Right atrium auricular region (tissue), 2 donors: ENCODE measurements around the gene XRCC5. TPM values are rescaled to one million over a fixed set of nuclear protein-coding genes. Genes with fewer than 3 reads are reported as not detected.
"Not testable (repeated sequence)": the region's sequence is repeated elsewhere in the genome, so short reads cannot be mapped to it uniquely, and the experiment has no call there.

Experiments used
- DNase-seq: peaks from one replicate; pipeline ENCODE4 v3.0.0-alpha.2; 2019; ENCODE audit warnings: low spot score
- H3K27ac ChIP-seq, 2 donors: fragments of 200-600 bp; sonication (generic); 1 replicate in 1 of 2; 2 replicates in 1 of 2; pipeline ENCODE4 v1.5.1; 2016 to 2019
- H3K27me3 ChIP-seq, 2 donors: fragments of 200-600 bp; sonication (generic); one replicate each; pipeline versions ENCODE4 v1.5.1 to v1.6.0; 2017 to 2019
- H3K36me3 ChIP-seq: fragments of 200-600 bp; sonication (generic); one replicate; pipeline ENCODE4 v1.5.1; 2016
- H3K4me1 ChIP-seq, 2 donors: fragments of 200-600 bp; sonication (generic); one replicate each; pipeline versions ENCODE4 v1.5.1 to v1.6.0; 2017 to 2019
- H3K4me3 ChIP-seq, 2 donors: fragments of 200-600 bp; sonication (generic); 1 replicate in 1 of 2; 2 replicates in 1 of 2; pipeline ENCODE4 v1.5.1; 2017 to 2019; ENCODE audit warnings: mild to moderate bottlenecking in 1 of 2, moderate library complexity in 1 of 2
- H3K9me3 ChIP-seq, 2 donors: fragments of 200-600 bp; sonication (generic); one replicate each; pipeline ENCODE4 v1.5.1; 2019
- CTCF ChIP-seq, 2 donors: fragments of 200-600 bp; sonication (generic); IDR thresholded peaks; one replicate each; pipeline ENCODE4 v1.5.1; 2019; ENCODE audit warnings: antibody characterized with exemption in 2 of 2
- total RNA-seq, 2 donors: library from RNA; depleted of rRNA; stranded (reverse); fragments of >200 nt; gene quantifications; one replicate each; pipeline ENCODE4 v1.1.0, GENCODE V29; 2016

Gene XRCC5
- total RNA-seq, 2 donors from 2014 or later = 89.9 to 93.7 TPM

DNA sequence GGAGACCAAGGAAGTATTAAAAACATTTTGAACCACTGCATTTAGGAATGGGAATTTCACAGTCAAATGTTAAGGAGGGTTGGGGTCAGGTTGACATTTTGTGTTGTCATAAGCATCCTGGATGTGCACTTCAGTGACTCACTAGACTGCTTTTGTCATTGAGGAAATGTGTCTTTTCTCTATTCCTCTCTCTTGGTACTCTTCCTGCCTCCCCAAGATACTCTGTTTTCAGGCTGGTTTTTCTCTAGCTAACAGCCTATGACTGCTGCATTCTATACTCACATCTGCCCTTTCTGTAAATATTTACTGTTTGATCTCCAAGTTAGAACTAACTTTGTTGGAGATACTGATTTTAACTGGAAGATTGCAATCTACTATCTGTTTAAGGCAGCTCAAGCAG, 23.4 kb downstream of the XRCC5 start:
- peaks cover 93% of the 10 kb centered on the region for H3K36me3 ChIP-seq
- no peak for DNase-seq
- no peaks in the 10 kb centered on the region for H3K27me3 ChIP-seq
- no peaks in the 10 kb centered on the region for H3K9me3 ChIP-seq
- TF ChIP-seq CTCF (IDR thresholded peaks at IDR 0.05) = no peak
- no peaks in the 10 kb centered on the region for H3K4me1 ChIP-seq
- H3K27ac ChIP-seq = no peak overlapping the region
- no peak overlapping the region for H3K4me3 ChIP-seq

- TF ChIP-seq CTCF (IDR thresholded peaks at IDR 0.05) = no peak
- Histone ChIP-seq H3K36me3 (peaks cover 93% of the 10 kb centered on the region), H3K9me3 (no peaks in the 10 kb centered on the region), H3K4me3 (no peak overlapping the region), H3K4me1 (no peaks in the 10 kb centered on the region), H3K27ac (no peak overlapping the region), H3K27me3 (no peaks in the 10 kb centered on the region)
- no peak for DNase-seq
Measured at GRCh38 chr2:216133397-216133796, 24.2 kb downstream of the XRCC5 start.

GRCh38 chr2:216134958-216135541, 25.9 kb downstream of the XRCC5 start:
- H3K36me3 ChIP-seq = peaks cover 99% of the 10 kb centered on the region

GRCh38 chr2:216139884-216140283, 30.7 kb downstream of the XRCC5 start:
- peak in 1 of 2 donors; percentile 23 for TF ChIP-seq CTCF (IDR thresholded peaks at IDR 0.05)
- Histone ChIP-seq H3K27ac (no peak overlapping the region), H3K4me1 (no peaks in the 10 kb centered on the region), H3K4me3 (no peak overlapping the region), H3K36me3 (peaks cover 94% of the 10 kb centered on the region), H3K9me3 (no peaks in the 10 kb centered on the region), H3K27me3 (no peaks in the 10 kb centered on the region)
- no peak for DNase-seq

More at GRCh38 chr2:216134958-216135541, 25.9 kb downstream of the XRCC5 start:
- no peaks in the 10 kb centered on the region for H3K4me1 ChIP-seq
- DNase-seq = no peak
- no peaks in the 10 kb centered on the region for H3K27me3 ChIP-seq
- no peak overlapping the region for H3K4me3 ChIP-seq
- no peak overlapping the region for H3K27ac ChIP-seq
- no peaks in the 10 kb centered on the region for H3K9me3 ChIP-seq
- TF ChIP-seq CTCF (IDR thresholded peaks at IDR 0.05) = no peak

GRCh38 chr2:216141516-216141915, 32.4 kb downstream of the XRCC5 start:
- not testable (repeated sequence) for H3K27ac ChIP-seq, H3K27me3 ChIP-seq, H3K4me3 ChIP-seq, H3K4me1 ChIP-seq, H3K9me3 ChIP-seq, DNase-seq
- peaks cover 79% of the 10 kb centered on the region for H3K36me3 ChIP-seq

DNA sequence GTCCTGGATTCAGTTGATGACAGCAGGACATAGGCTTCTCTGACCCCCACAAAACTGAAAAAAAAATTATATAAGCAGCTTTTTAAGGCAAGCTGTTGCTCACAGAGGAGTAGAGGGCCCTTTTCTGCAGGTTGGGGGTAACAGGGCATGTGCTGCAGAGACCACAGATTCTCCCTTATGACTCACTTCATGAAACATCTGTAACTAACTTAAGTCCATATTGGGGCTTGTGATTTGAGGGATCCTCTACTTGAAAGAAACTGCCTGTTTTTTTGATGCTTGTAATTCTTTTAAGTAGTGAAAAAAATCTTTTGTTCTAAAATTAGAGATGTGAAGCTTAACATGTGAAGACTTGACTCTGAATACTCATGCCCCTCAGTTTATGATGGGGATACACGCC, 33.4 kb downstream of the XRCC5 start:
- H3K36me3 ChIP-seq = peaks cover 75% of the 10 kb centered on the region
- TF ChIP-seq CTCF (IDR thresholded peaks at IDR 0.05) = no peak
- no peaks in the 10 kb centered on the region for H3K27me3 ChIP-seq
- no peak overlapping the region for H3K4me3 ChIP-seq
- DNase-seq = no peak
- H3K27ac ChIP-seq = no peak overlapping the region
- no peaks in the 10 kb centered on the region for H3K4me1 ChIP-seq
- H3K9me3 ChIP-seq = no peaks in the 10 kb centered on the region
